Stimulated activated CD8-positive, alpha-beta memory T cell treated with anti-CD3 and anti-CD28 coated beads, Interleukin-12 subunit alpha, Interleukin-12 subunit beta, amount 100 ng/mL, for 4 hours (primary cell): ENCODE data around the gene SHLD2.
A peak's percentile ranks its signal among the peaks of the same experiment; 100 is the strongest.
"Not testable (repeated sequence)": the region's sequence is repeated elsewhere in the genome, so short reads cannot be mapped to it uniquely, and the experiment has no call there.

Experiments
- DNase-seq: peaks from one replicate; pipeline ENCODE4 v3.0.0-alpha.2; 2020; ENCODE audit warnings: low read depth

Gene SHLD2, protein sequence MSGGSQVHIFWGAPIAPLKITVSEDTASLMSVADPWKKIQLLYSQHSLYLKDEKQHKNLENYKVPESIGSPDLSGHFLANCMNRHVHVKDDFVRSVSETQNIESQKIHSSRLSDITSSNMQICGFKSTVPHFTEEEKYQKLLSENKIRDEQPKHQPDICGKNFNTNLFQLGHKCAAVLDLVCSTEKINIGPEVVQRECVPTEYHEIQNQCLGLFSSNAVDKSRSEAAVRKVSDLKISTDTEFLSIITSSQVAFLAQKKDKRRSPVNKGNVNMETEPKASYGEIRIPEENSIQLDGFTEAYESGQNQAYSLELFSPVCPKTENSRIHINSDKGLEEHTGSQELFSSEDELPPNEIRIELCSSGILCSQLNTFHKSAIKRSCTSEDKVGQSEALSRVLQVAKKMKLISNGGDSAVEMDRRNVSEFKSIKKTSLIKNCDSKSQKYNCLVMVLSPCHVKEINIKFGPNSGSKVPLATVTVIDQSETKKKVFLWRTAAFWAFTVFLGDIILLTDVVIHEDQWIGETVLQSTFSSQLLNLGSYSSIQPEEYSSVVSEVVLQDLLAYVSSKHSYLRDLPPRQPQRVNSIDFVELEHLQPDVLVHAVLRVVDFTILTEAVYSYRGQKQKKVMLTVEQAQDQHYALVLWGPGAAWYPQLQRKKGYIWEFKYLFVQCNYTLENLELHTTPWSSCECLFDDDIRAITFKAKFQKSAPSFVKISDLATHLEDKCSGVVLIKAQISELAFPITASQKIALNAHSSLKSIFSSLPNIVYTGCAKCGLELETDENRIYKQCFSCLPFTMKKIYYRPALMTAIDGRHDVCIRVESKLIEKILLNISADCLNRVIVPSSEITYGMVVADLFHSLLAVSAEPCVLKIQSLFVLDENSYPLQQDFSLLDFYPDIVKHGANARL

DNA sequence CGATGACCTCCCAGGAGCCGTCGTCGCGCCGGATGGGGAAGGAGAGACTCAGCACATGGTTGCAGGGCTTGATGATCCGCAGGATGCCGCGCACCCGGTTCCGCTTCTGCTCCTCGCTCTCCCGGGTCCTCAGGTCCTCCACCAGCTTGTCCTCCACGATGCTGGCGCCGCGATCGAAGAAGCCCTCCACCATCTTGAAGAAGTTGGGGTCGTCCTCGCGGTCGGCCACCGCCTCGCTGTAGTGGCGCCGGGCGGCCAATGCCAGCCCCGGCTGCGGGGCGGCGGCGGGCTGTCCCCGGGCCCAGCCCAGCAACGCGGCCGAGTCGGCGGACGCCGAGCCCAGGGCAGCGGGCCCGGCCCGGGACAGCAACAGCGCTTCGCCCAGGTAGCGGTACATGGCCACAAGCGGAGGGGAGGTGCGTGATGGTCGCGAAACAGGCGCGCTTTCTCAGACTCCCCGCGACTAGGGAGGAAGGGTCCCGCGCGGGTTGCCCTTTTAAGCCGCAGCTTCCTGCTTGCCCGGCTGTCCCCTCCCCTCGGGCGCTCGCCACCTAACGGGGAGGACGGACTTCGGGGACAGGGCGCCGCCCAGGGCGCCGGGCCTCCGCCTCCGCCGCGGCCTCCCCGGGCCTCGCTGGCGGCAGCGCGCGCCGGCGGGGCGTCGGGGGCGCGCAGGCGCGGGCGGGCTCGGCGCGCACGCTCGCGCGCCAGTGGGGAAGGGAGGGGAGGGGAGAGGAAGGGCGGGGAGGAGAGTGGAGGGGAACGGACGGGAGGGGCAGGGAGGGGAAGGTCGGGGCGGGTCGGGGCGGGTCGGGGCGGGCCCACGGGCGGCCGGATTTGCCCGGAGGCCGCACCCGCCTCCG lies at the start of gene SHLD2, which contains the start of gene GLUD1:
Gene SHLD2 (plus strand): TSS at position 834 of the 863 bp plus-strand sequence. CDS start 56,149 bp downstream, outside the sequence.
Gene GLUD1 (minus strand): TSS at position 471 of the 863 bp plus-strand sequence. CDS start 74 bp downstream, at position 397.
- peak; percentile 81 for DNase-seq

GRCh38 chr10:87045434-87045938 lies 49.5 kb upstream of the SHLD2 start:
- DNase-seq, result no peak

- no peak for DNase-seq
Observed at GRCh38 chr10:87053111-87053510, 41.9 kb upstream of the SHLD2 start.

- no peak for DNase-seq
Observed at GRCh38 chr10:87053577-87054181, 41.3 kb upstream of the SHLD2 start.

DNA sequence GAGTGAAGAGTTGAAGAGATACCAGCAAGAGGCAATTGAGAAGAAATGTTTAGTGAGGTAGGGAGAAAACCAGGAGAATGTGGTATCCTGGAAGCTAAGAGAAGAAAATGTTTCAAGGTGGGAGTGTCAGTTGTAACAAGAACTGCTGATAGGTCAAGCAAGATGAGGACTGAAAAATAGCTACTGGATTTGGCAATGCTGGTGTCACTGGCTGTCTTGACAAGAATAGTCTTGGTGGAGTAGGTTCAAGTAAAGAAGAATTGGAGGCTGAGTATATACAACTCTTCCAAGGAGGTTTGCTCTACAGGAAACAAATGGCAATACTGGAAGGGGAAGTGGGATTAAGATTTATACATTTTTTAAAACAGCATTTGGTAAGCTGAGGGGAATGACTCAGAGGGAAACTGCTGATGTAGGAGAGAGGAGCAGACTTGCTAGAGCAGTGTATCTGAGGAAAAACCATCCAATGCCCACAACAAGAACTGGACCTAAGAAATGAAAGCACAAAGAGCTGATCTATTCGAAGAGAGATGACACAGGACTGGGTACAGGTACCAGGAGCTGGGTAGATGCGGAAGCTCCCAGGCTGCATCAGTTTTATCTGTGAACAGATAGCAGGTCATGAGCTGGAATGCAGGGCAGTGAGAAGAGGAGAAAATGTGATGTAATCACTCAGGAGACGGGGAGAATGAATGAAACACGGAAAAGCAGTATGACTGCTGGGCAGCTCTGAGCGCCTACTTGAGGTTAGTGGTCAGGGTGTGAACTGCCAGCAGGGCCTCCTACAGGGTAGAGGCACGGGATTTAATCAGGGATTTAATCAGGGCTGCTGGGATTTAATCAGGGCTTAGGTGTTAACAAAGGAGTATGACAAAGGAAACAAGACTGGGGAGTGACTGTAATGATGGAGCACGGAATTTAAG lies 40.4 kb upstream of the SHLD2 start:
- no peak for DNase-seq

DNA sequence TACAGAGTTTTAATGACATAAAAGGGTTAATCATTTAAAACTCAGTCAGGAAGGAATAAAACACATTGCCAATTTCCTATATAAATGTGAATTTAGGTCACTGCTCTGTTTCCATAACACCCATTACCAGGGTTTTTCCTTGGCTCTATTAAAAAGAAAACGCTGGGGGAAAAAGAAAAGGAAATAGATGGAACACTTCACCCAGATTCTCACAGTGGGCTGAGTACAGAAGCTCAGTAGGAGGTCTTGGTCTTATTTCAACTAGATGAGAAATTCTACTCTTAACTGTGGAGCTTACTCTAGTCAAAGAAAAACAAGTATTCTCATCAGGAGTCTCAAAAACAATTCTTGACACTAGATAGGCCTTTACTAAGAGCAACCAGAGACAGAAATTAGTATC lies 36.8 kb upstream of the SHLD2 start:
- no peak for DNase-seq

DNA sequence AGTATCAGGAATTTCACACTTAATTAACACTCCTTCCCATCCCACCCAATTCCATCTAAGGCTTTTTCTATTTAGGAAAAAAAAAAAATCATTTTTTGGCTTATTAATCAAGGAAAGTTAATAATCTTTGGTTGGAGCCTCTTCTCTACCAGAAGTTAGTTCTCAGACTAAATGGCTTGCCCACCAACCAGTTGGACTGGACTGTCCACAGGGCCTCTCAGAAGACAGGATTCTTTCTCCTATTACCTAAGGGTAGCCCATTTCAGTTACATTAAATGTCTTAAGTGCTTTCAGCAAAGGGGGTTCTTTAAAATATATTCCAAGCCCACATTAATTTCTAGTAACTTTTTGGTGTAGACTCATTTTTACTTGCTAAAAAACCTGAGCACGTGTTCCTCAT lies 35.6 kb upstream of the SHLD2 start:
- no peak for DNase-seq

DNA sequence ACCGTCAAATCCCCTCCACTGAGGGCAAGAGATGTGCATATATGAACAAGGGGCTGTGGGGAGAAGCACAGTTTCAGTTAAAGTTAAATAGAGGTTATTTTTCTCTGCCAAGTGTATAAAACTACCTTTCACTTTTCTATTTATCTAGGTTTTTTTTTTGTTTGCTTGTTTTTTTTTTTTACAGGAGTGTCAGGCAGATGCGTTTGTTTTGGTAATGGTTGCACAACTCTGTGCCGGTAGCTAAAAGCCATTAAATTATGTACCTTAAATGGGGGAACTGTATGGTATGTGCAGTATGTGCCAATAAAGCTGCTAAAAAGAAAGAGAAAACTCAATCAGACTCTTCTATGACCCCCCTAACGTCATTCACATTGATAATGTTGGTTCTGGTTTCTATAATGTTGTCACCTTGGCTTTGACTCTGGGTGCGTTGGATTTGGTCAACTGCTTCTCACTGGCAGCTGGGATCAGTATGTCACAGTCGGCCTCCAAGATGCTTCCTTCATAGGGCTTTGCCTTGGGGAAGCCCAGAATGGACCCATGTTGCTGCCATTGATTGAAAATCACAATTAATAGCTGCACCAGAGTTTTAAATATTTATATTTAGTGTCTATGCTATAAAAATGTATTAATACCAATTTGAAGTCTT lies 34.6 kb upstream of the SHLD2 start:
- no peak for DNase-seq

DNA sequence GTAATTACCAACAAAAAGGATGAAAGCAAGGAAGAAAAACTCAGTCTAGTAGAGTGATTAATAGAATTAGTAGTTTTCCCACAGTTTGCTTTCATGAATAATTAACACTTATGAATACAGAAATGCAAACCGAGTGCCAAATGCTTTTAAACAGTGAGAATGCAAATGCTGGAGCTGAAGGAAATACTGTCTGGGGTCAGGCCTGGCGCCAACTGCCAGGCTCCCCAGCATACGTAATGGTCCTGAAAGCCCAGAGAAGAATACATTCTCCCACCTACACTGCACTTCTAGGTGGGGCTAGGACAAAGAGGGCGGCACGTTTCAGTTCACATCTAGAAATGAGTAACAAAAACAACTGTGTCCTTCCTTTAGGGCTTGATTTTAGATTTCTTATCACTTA lies 30.4 kb upstream of the SHLD2 start:
- DNase-seq, result no peak

DNA sequence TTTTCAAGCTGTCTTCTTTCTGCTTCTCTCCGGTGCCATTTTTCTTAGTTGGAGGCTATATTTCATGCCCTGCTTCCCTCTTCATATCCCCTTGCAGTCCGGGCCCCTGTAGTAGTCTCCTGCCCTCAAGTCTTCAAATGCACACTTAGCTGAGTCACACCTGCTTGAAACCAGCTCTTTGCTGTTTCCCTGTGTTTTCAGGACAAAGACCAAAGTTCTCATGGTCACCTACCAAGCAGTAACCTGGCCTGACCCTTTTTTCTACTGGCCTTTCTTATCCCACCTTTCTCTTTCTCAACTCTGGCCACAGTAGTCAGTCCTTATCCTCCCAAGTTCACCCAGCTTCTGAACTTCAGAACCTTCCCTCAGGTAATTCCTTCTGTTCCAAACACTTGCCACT lies 28.8 kb upstream of the SHLD2 start:
- no peak for DNase-seq

DNA sequence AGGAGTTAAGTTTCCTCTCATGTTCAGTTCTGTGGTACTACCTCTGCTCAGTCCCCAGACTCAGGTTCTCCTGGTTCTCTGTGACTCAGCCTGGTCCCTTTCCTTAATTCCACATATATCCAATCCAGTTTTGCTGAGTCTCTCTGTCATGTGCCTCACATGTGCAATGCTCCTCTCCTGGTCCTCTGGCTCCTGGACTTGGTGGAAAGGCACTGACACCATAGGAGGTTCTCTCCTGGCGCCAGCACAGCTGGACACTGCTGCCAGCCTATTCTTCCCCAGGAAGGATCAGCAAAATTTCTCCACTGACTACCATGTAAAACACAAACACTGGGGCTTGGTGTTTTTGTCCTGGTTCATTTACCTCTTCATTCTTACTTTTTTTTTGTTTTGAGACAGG lies 28.1 kb upstream of the SHLD2 start:
- DNase-seq, result no peak

DNA sequence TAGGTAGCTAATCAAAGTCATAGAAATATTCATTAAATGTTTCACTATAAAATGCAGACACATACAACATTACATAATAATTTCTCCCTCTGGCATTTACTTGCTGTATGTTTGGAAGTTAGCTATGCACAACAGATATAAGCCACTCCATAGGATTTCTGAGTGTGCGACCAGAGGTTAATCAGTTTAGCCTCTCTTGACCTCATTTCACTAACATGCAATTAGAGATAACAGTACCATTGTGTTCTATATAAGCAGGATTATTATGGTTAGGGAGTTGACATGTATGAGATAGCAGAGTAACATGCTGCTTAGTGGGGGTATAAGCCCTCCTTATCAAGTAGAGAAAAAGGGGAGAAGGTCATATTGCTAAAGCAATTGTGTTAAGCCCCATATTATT lies 26.7 kb upstream of the SHLD2 start:
- DNase-seq, result no peak

DNA sequence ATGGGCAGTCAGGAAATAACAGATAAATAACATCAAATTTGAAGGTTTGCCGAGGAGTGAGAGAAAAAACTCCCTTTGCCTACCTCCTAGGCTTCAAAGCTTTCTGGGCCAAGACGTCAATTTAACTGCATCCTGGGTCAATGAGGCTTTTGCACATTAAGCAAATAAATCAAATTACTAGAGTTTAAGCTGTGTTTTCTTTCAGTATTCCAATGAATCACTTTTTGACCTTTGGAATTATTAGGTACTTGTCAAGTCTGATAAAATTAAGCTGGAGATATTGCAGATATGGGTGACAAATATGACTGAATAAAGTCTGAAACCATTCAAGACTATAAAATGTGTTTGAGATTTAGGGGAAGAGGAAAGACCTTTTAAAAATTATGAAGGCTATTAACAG lies 22.6 kb upstream of the SHLD2 start:
- DNase-seq, result no peak

DNA sequence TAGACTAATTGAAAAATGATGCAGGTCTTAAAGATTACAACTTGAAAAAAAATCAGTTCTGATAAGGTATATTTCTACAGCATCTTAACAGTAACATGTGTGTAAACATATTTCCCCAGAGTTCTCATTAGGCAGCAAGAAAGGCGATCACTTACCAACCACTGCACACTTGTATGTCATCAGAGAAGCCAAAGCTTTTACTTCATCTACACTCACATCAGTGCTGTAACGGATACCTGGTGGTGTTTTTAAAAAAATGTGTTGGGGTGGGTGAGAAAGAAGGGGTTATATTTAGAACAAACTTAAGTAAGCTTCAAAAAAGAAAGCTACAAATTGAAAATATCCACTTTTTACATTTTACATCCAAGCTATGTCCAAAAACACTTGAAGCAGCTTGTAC lies 18.6 kb upstream of the SHLD2 start:
- DNase-seq, result not testable (repeated sequence)

- DNase-seq, result no peak
Observed at GRCh38 chr10:87079106-87079836, 15.7 kb upstream of the SHLD2 start.

- not testable (repeated sequence) for DNase-seq
Observed at GRCh38 chr10:87080621-87081020, 14.4 kb upstream of the SHLD2 start.

GRCh38 chr10:87081574-87081973 lies 13.4 kb upstream of the SHLD2 start:
- DNase-seq, result not testable (repeated sequence)

DNA sequence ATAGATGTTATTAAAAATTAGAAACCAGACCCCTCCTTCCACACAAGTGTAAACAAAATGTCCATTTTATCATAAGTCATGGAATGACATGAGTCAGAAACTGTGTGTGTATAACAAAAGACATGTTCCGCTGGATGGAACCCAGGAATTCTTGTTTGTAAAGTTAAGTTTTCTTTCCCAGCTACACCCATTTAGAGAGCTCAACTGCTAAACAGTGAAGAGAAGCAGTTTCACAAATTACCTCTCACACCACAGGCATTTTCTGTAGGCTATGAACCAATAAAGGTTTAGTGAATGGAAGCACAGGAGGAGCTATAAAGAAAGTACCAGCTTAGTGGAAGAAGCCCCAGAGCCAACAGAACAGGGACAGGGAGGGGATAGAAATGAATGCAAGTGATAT lies 12.8 kb upstream of the SHLD2 start:
- DNase-seq, result not testable (repeated sequence)
